BJ (cell line): ENCODE data around the gene SYNGAP1. TPM values are rescaled to one million over a fixed set of nuclear protein-coding genes. Genes with fewer than 3 reads are reported as not detected.

Experiments
- CTCF ChIA-PET: fragments of 350-600 bp; formaldehyde crosslinking; extraction: SDS; loops from one replicate; lab custom pipeline; 2021; ENCODE audit warnings: antibody characterized with exemption, inconsistent platforms; lab: Yijun Ruan, JAX
- POLR2A ChIA-PET: fragments of 300-600 bp; sonication (Branson Sonifier 250); formaldehyde crosslinking; extraction: SDS; loops from one replicate; lab custom pipeline; 2021; ENCODE audit warnings: antibody characterized with exemption; lab: Charles Lee
- DNase-seq: peaks from one replicate; pipeline ENCODE4 v3.0.0-alpha.2; 2011; ENCODE audit warnings: low read depth
- H3K27me3 ChIP-seq: 2 replicates; pipeline ENCODE4 v1.6.0; 2011; ENCODE audit warnings: low read length; ENCODE audit not compliant: control insufficient read depth, insufficient read depth
- H3K36me3 ChIP-seq: 2 replicates; pipeline ENCODE4 v1.5.1; 2011; ENCODE audit warnings: low read length; ENCODE audit not compliant: control insufficient read depth, insufficient read depth
- H3K4me3 ChIP-seq: 2 replicates; pipeline ENCODE4 v1.5.1; 2011; ENCODE audit warnings: low read depth, mild to moderate bottlenecking, control low read depth, low read length
- CTCF ChIP-seq: IDR thresholded peaks from 2 replicates; pipeline ENCODE4 v1.5.1; 2011; ENCODE audit warnings: low read depth, mild to moderate bottlenecking, control low read depth, inconsistent platforms, low read length, moderate library complexity; ENCODE audit not compliant: insufficient read depth
- polyA plus RNA-seq: library from polyadenylated mRNA; depleted of rRNA; stranded (reverse); fragments of >200 nt; gene quantifications from 2 replicates; pipeline ENCODE4 v1.2.3, GENCODE V29; 2011; rRNA removed
- small RNA-seq: library from RNA; depleted of rRNA; stranded (forward); fragments of <200 nt; gene quantifications from one replicate; pipeline ENCODE3, GENCODE V24; 2012; ENCODE audit warnings: low replicate concordance, low read depth; ENCODE audit not compliant: insufficient read length

Gene SYNGAP1
- polyA plus RNA-seq, 1 experiment = 5.7 TPM

DNA sequence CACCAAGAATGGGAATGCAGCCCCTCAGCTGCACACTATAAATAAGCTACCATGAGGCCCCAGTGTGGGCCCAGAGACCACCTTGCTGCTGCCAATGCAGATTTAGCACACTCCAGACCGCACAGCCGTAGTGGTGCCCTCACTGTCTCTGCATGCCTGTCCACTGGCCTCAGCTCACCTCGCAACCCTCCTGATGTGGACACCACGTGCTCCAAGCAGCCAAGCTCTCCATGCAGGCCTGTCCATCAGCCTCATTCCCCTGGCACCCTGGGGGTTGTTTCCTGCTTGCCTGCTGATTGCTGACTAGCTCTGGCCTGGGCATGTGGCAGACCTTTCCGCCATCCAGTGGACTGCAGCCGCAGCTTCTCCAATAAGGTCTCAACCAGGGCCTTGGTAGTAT, 70.8 kb downstream of the SYNGAP1 start:
- Histone ChIP-seq H3K4me3 (no peak overlapping the region), H3K27me3 (peaks cover 10% of the 10 kb centered on the region), H3K36me3 (no peaks in the 10 kb centered on the region)
- POLR2A ChIA-PET = no interaction called here
- no peak for TF ChIP-seq CTCF
- CTCF ChIA-PET = interaction anchor here (1.5 kb wide), 1 partner anchor 64 kb away, joined by 3 read pairs; no protein-coding TSS in a partner anchor
- no peak for DNase-seq

DNA sequence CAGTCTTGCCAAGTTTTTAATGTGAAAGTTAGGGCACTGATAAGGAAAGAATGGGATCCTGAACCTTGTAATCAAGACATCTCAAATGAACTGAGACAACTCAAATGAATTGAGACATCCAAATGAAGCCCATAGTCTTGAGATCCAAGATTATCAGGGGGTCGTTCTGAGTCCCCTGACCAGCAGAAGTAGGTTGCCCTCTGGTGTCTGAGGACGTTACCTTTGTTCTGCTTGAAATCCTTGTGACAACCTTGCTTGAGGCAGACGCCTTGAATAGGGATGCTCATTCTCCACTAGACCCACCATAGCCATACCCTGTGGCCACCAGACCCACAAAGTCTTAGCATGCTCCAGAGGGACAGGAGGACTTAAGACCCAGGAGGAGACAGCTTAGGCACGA, 72.2 kb downstream of the SYNGAP1 start:
- DNase-seq = no peak
- TF ChIP-seq CTCF = no peak
- Histone ChIP-seq H3K27me3 (peaks cover 10% of the 10 kb centered on the region), H3K36me3 (no peaks in the 10 kb centered on the region), H3K4me3 (no peak overlapping the region)
- CTCF ChIA-PET = interaction anchor here (1.2 to 1.5 kb wide), 2 partner anchors 38 to 66 kb away, joined by 3 read pairs; partner anchors contain the start of gene ZBTB9
- POLR2A ChIA-PET = no interaction called here

- DNase-seq = no peak
- ChIA-PET CTCF (no interaction called here), POLR2A (no interaction called here)
- Histone ChIP-seq H3K36me3 (no peaks in the 10 kb centered on the region), H3K27me3 (peaks cover 5% of the 10 kb centered on the region; the same call in 1 of the 2 replicates), H3K4me3 (no peak overlapping the region)
- no peak for TF ChIP-seq CTCF
These were observed 77.3 kb downstream of the SYNGAP1 start for GRCh38 chr6:33497157-33497556.

GRCh38 chr6:33502486-33502885, 82.6 kb downstream of the SYNGAP1 start:
- DNase-seq = no peak

GRCh38 chr6:33504486-33504885, 84.6 kb downstream of the SYNGAP1 start:
- no peak overlapping the region for H3K4me3 ChIP-seq
- H3K27me3 ChIP-seq = peaks cover 3% of the 10 kb centered on the region; the same call in 1 of the 2 replicates
- no peaks in the 10 kb centered on the region for H3K36me3 ChIP-seq
- ChIA-PET CTCF (interaction anchor here (1.2 kb wide), 1 partner anchor 9 kb away, joined by 4 read pairs; no protein-coding TSS in a partner anchor), POLR2A (no interaction called here)
- no peak for TF ChIP-seq CTCF
- no peak for DNase-seq

More at GRCh38 chr6:33502486-33502885, 82.6 kb downstream of the SYNGAP1 start:
- Histone ChIP-seq H3K36me3 (no peaks in the 10 kb centered on the region), H3K4me3 (no peak overlapping the region), H3K27me3 (0 out of 2 replicates have a peak, but pooled peaks cover 4% of the 10 kb centered on the region)
- ChIA-PET POLR2A (no interaction called here), CTCF (interaction anchor here (0.6 to 2.0 kb wide), 2 partner anchors 10 to 48 kb away, joined by 3 to 8 read pairs; partner anchors contain the start of gene ZBTB9)
- TF ChIP-seq CTCF = no peak

Small RNA genes lying within 50 kb of the gene (small RNA-seq; reads per million reads assigned to genes)
- gene RPL35AP4 (not detected), gene ZBTB9 (not detected)

Other genes starting within 250 kb of the SYNGAP1 start
- gene COL11A2, start 227.6 kb upstream of the SYNGAP1 start, polyA plus RNA-seq = 0.55 and 0.91 TPM in 2 replicates
- gene RXRB, start 219.4 kb upstream of the SYNGAP1 start, polyA plus RNA-seq = 51.3 and 67.9 TPM in 2 replicates
- gene SLC39A7, start 219.2 kb upstream of the SYNGAP1 start, polyA plus RNA-seq = 116 and 151 TPM in 2 replicates
- 2.1 and 3.4 TPM in 2 replicates for gene HSD17B8, start 215.4 kb upstream of the SYNGAP1 start, polyA plus RNA-seq
- gene RING1, start 211.6 kb upstream of the SYNGAP1 start, polyA plus RNA-seq = 24.4 and 36.6 TPM in 2 replicates
- 63.2 and 89.8 TPM in 2 replicates for gene VPS52, start 148.2 kb upstream of the SYNGAP1 start, polyA plus RNA-seq
- 6,221 and 6,433 TPM in 2 replicates for gene RPS18, start 148.0 kb upstream of the SYNGAP1 start, polyA plus RNA-seq
- gene B3GALT4, start 142.9 kb upstream of the SYNGAP1 start, polyA plus RNA-seq = 2.2 and 4.0 TPM in 2 replicates
- 45.6 and 78.9 TPM in 2 replicates for gene WDR46, start 130.8 kb upstream of the SYNGAP1 start, polyA plus RNA-seq
- 49.0 and 55.5 TPM in 2 replicates for gene PFDN6, start 130.5 kb upstream of the SYNGAP1 start, polyA plus RNA-seq
- gene RGL2, start 121.1 kb upstream of the SYNGAP1 start, polyA plus RNA-seq = 24.2 and 35.2 TPM in 2 replicates
- 23.1 and 37.9 TPM in 2 replicates for gene TAPBP, start 106.0 kb upstream of the SYNGAP1 start, polyA plus RNA-seq
- 10.6 and 13.6 TPM in 2 replicates for gene ZBTB22, start 102.3 kb upstream of the SYNGAP1 start, polyA plus RNA-seq
- gene DAXX, start 97.1 kb upstream of the SYNGAP1 start, polyA plus RNA-seq = 37.5 and 46.9 TPM in 2 replicates
- 24.2 and 32.4 TPM in 2 replicates for gene KIFC1, start 28.2 kb upstream of the SYNGAP1 start, polyA plus RNA-seq
- gene PHF1, start 9.1 kb upstream of the SYNGAP1 start, polyA plus RNA-seq = 37.8 and 54.6 TPM in 2 replicates
- 347 and 369 TPM in 2 replicates for gene CUTA, start 2.0 kb upstream of the SYNGAP1 start, polyA plus RNA-seq
- gene ZBTB9, start 34.5 kb downstream of the SYNGAP1 start, polyA plus RNA-seq = 4.4 and 5.7 TPM in 2 replicates
- gene BAK1, start 160.2 kb downstream of the SYNGAP1 start, polyA plus RNA-seq = 16.6 and 24.5 TPM in 2 replicates
- 8.6 and 16.6 TPM in 2 replicates for gene ITPR3, start 201.3 kb downstream of the SYNGAP1 start, polyA plus RNA-seq